Calu3 (cell line): ENCODE measurements around the gene MAPK7. TPM values are rescaled to one million over a fixed set of nuclear protein-coding genes. Genes with fewer than 3 reads are reported as not detected.

Experiments
- BruUV-seq: library from RNA; stranded (reverse); fragments of 400-500 nt; replicated peaks from 2 replicates; lab custom pipeline; 2021; lab: Mats Ljungman, UMichigan
- CTCF ChIA-PET: fragments of 300-600 bp; sonication (Branson Sonifier 250); formaldehyde crosslinking; loops from one replicate; lab custom pipeline; 2022; ENCODE audit warnings: antibody characterized with exemption; lab: Charles Lee
- DNase-seq: peaks from one replicate; pipeline ENCODE4 v3.0.0; 2022
- H3K27ac Mint-ChIP-seq: one replicate; pipeline ENCODE4 v1.8.0; 2022; ENCODE audit warnings: mixed read lengths; ENCODE audit not compliant: unreplicated experiment
- H3K27me3 Mint-ChIP-seq: one replicate; pipeline ENCODE4 v1.8.0; 2022; ENCODE audit warnings: mixed read lengths; ENCODE audit not compliant: unreplicated experiment
- H3K36me3 Mint-ChIP-seq: one replicate; pipeline ENCODE4 v1.8.0; 2022; ENCODE audit warnings: mild to moderate bottlenecking, moderate library complexity, mixed read lengths; ENCODE audit not compliant: insufficient read depth, unreplicated experiment
- H3K4me1 Mint-ChIP-seq: one replicate; pipeline ENCODE4 v1.8.0; 2022; ENCODE audit warnings: mild to moderate bottlenecking, low read depth, mixed read lengths; ENCODE audit not compliant: unreplicated experiment
- H3K4me3 Mint-ChIP-seq: one replicate; pipeline ENCODE4 v1.8.0; 2022; ENCODE audit warnings: mild to moderate bottlenecking, low read depth, moderate library complexity, mixed read lengths; ENCODE audit not compliant: unreplicated experiment
- H3K9me3 Mint-ChIP-seq: one replicate; pipeline ENCODE4 v1.8.0; 2022; ENCODE audit warnings: low read depth, mixed read lengths; ENCODE audit not compliant: unreplicated experiment
- intact Hi-C: fragments of 100-400 bp; cut with micrococcal nuclease; formaldehyde crosslinking; loops from one replicate; pipeline ENCODE4 v1.10.0; 2022; ENCODE audit not compliant: unreplicated experiment
- total RNA-seq: library from RNA; stranded (reverse); gene quantifications from 2 replicates; pipeline ENCODE4 v1.2.3, GENCODE V29; 2022
- TF ChIP-seq, protein P1 (sequence below): fragments of 200-600 bp; IDR thresholded peaks from one replicate; pipeline ENCODE4 v1.8.0; 2022; ENCODE audit warnings: antibody characterized with exemption; ENCODE audit not compliant: unreplicated experiment

MAPK7 gene
- total RNA-seq, 1 experiment from 2014 or later = 15.0 TPM

GRCh38 chr17:19372439-19372838 lies 5.9 kb upstream of the MAPK7 start:
- BruUV-seq = no TSS peak
- H3K4me3 Mint-ChIP-seq = no peak overlapping the region
- H3K27me3 Mint-ChIP-seq = no peaks in the 10 kb centered on the region
- DNase-seq = no peak
- TF ChIP-seq, protein P1, sequence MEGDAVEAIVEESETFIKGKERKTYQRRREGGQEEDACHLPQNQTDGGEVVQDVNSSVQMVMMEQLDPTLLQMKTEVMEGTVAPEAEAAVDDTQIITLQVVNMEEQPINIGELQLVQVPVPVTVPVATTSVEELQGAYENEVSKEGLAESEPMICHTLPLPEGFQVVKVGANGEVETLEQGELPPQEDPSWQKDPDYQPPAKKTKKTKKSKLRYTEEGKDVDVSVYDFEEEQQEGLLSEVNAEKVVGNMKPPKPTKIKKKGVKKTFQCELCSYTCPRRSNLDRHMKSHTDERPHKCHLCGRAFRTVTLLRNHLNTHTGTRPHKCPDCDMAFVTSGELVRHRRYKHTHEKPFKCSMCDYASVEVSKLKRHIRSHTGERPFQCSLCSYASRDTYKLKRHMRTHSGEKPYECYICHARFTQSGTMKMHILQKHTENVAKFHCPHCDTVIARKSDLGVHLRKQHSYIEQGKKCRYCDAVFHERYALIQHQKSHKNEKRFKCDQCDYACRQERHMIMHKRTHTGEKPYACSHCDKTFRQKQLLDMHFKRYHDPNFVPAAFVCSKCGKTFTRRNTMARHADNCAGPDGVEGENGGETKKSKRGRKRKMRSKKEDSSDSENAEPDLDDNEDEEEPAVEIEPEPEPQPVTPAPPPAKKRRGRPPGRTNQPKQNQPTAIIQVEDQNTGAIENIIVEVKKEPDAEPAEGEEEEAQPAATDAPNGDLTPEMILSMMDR = no peak
- CTCF ChIA-PET = no interaction called here
- peaks cover 6% of the 10 kb centered on the region for H3K4me1 Mint-ChIP-seq
- intact Hi-C loops = no loop called here
- H3K27ac Mint-ChIP-seq = no peak overlapping the region
- peaks cover 16% of the 10 kb centered on the region for H3K36me3 Mint-ChIP-seq
- H3K9me3 Mint-ChIP-seq = no peaks in the 10 kb centered on the region

DNA sequence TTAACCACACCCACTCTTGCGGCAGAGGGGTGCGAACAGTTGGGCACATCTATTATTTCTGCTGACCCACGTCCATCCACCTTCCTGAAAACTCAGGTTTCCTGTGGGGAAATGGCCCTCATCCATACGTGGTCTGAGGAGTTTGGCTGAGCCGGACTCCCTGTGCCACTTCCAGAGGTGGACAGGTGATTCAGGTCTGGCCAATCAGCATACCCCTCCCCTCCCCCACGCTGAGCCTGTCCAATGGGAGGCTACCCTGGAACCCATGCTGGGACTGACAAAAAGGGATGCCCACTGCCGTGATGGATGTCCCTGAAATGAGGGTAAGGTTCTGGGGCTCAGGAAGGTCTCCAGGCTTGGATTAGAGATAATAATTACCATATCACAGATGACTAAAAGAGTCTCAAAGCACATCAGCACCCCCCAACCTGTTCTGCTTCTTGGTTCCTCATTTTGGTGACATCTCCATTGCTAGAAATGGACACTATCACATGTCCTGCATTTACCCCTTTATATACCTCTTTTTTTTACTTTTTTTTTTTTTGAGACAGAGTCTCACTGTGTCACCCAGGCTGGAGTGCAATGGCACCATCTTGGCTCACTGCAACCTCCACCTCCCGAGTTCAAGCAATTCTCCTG lies 5.3 kb upstream of the MAPK7 start:
- no peak overlapping the region for H3K27ac Mint-ChIP-seq
- intact Hi-C loops = no loop called here
- peaks cover 21% of the 10 kb centered on the region for H3K36me3 Mint-ChIP-seq
- DNase-seq = no peak
- peaks cover 6% of the 10 kb centered on the region for H3K4me1 Mint-ChIP-seq
- H3K4me3 Mint-ChIP-seq = no peak overlapping the region
- H3K27me3 Mint-ChIP-seq = no peaks in the 10 kb centered on the region
- CTCF ChIA-PET = no interaction called here
- no peaks in the 10 kb centered on the region for H3K9me3 Mint-ChIP-seq
- no TSS peak for BruUV-seq
- TF ChIP-seq, protein P1 = no peak

DNA sequence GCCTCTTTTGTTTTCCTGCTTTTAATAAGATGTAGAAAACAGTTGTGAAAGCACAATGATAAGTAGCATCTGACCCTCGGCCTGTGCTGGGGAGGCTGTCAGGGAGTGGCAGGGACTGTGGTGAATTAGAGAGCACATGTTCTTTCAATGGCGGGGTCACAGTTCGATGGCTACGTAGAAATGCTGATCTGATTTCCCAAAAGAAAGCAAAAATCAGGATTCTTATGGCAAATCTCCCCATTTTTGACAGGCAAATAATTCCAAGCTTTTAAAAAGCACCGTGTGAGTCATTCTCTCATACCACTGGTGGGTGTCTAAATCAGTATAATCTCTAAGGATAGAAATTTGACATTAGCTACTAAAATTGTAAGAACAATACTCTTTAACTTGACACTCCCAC lies 4.2 kb upstream of the MAPK7 start:
- no peak for DNase-seq
- CTCF ChIA-PET = no interaction called here
- no TSS peak for BruUV-seq
- H3K36me3 Mint-ChIP-seq = peaks cover 25% of the 10 kb centered on the region
- intact Hi-C loops = no loop called here
- H3K27me3 Mint-ChIP-seq = no peaks in the 10 kb centered on the region
- H3K4me3 Mint-ChIP-seq = no peak overlapping the region
- TF ChIP-seq, protein P1 = no peak
- H3K4me1 Mint-ChIP-seq = no peaks in the 10 kb centered on the region
- H3K9me3 Mint-ChIP-seq = no peaks in the 10 kb centered on the region
- H3K27ac Mint-ChIP-seq = no peak overlapping the region

DNA sequence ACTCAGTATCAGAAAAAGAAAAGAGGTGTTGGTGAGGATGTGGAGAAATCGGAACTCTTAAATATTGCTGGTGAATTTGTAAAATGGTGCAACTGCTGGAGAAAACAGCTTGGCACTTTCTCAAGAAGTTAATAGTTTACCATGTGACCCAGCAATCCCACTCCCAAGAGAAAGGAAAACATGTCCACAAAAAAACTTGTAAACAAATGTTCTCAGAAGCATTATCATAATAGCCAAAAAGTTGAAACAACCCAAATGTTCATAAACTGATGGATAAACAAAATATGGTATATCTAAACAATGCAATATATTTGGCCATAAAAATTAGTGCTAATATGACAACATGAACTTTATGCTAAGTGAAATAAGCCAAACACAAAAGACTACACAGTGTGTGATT lies 2.6 kb upstream of the MAPK7 start:
- H3K4me1 Mint-ChIP-seq = no peaks in the 10 kb centered on the region
- TF ChIP-seq, protein P1 = no peak
- H3K27me3 Mint-ChIP-seq = no peaks in the 10 kb centered on the region

More for the DNA sequence above, 2.6 kb upstream of the MAPK7 start:
- Mint-ChIP-seq H3K27ac (no peak overlapping the region), H3K9me3 (no peaks in the 10 kb centered on the region), H3K4me3 (peak overlapping the region; percentile 46), H3K36me3 (peaks cover 32% of the 10 kb centered on the region)
- CTCF ChIA-PET = interaction anchor here (0.6 kb wide), 1 partner anchor 21 kb away, joined by 3 read pairs; no protein-coding TSS in a partner anchor
- intact Hi-C loops = no loop called here
- DNase-seq = no peak
- no TSS peak for BruUV-seq
